ENCODE results near the gene PICALM.

GRCh38 chr11:85965202-85965601 is 103.7 kb downstream of the PICALM start:
- TF ChIP-seq POLR2A (IDR thresholded peaks at IDR 0.05; ENCODE audit: low read depth, low read length) (no peak), CTCF (conservative IDR thresholded peaks at IDR 0.05; ENCODE audit: low read depth, low read length) (no peak), SMC3 (IDR thresholded peaks at IDR 0.05; ENCODE audit: low read depth, low read length) (no peak), MAFK (IDR thresholded peaks at IDR 0.05; ENCODE audit: low read depth, low read length) (peak; percentile 89), BHLHE40 (IDR thresholded peaks at IDR 0.05; ENCODE audit: low read depth, low read length) (peak; percentile 34; the same call in 1 of the 2 replicates), CEBPB (IDR thresholded peaks at IDR 0.05; ENCODE audit: low read depth, low read length) (peak; percentile 48; the same call in 1 of the 2 replicates), RAD21 (IDR thresholded peaks at IDR 0.05; ENCODE audit: low read length) (no peak)

Data from IMR-90 (cell line).